ENCODE data around the gene CDH1.
"Not testable (repeated sequence)": the region's sequence is repeated elsewhere in the genome, so short reads cannot be mapped to it uniquely, and the experiment has no call there.

The CDH1 gene

GRCh38 chr16:68737046-68737729 is at the start of gene CDH1:
CDH1 (plus strand) TSS chr16:68737292; CDS start chr16:68737416, 124 bp downstream.
- peak; percentile 30 for DNase-seq

- no peak for DNase-seq
These were observed 47.2 kb upstream of the CDH1 start for GRCh38 chr16:68689921-68690320.

- DNase-seq = no peak
These were observed 41.5 kb upstream of the CDH1 start for GRCh38 chr16:68695575-68695974.

GRCh38 chr16:68696514-68696913 is 40.6 kb upstream of the CDH1 start:
- no peak for DNase-seq

- no peak for DNase-seq
These were observed 39.0 kb upstream of the CDH1 start for GRCh38 chr16:68698091-68698490.

- no peak for DNase-seq
These were observed 37.0 kb upstream of the CDH1 start for GRCh38 chr16:68700120-68700519.

GRCh38 chr16:68700831-68701230 is 36.3 kb upstream of the CDH1 start:
- no peak for DNase-seq

GRCh38 chr16:68704232-68704867 is 32.7 kb upstream of the CDH1 start:
- peak; percentile 61 for DNase-seq

- DNase-seq = no peak
These were observed 29.5 kb upstream of the CDH1 start for GRCh38 chr16:68707340-68708152.

GRCh38 chr16:68710211-68710610 is 26.9 kb upstream of the CDH1 start:
- DNase-seq = no peak

GRCh38 chr16:68711421-68712139 is 25.5 kb upstream of the CDH1 start:
- DNase-seq = no peak

GRCh38 chr16:68713361-68713760 is 23.7 kb upstream of the CDH1 start:
- no peak for DNase-seq

- DNase-seq = no peak
These were observed 21.6 kb upstream of the CDH1 start for GRCh38 chr16:68715471-68715870.

- not testable (repeated sequence) for DNase-seq
These were observed 20.6 kb upstream of the CDH1 start for GRCh38 chr16:68716516-68716915.

GRCh38 chr16:68717684-68718083 is 19.4 kb upstream of the CDH1 start:
- DNase-seq = no peak

- no peak for DNase-seq
These were observed 18.5 kb upstream of the CDH1 start for GRCh38 chr16:68718590-68718989.

- DNase-seq = no peak
These were observed 17.1 kb upstream of the CDH1 start for GRCh38 chr16:68719993-68720489.

- DNase-seq = no peak
These were observed 14.7 kb upstream of the CDH1 start for GRCh38 chr16:68722119-68723024.

- no peak for DNase-seq
These were observed 12.3 kb upstream of the CDH1 start for GRCh38 chr16:68724797-68725196.

- DNase-seq = no peak
These were observed 8.6 kb upstream of the CDH1 start for GRCh38 chr16:68728523-68728922.

GRCh38 chr16:68731637-68732036 is 5.5 kb upstream of the CDH1 start:
- no peak for DNase-seq

Measured in activated naive CD4-positive, alpha-beta T cell treated with anti-CD3 and anti-CD28 coated beads, Interleukin-2, amount 50 U/mL, for 16 hours (primary cell).